Tongue (tissue), 2 donors: ENCODE data around the gene PWWP2B. TPM values are rescaled to one million over a fixed set of nuclear protein-coding genes. Genes with fewer than 3 reads are reported as not detected.
A peak's percentile ranks its signal among the peaks of the same experiment; 100 is the strongest.

Experiments
- DNase-seq: peaks from one replicate; pipeline ENCODE4 v3.0.0-alpha.2; 2015
- total RNA-seq: library from RNA; depleted of rRNA; stranded (reverse); fragments of >200 nt; gene quantifications from one replicate; pipeline ENCODE4 v1.2.3, GENCODE V29; 2014

The PWWP2B gene
- total RNA-seq, 1 donor from 2014 or later = 25.3 TPM

GRCh38 chr10:132419538-132420468 lies 22.8 kb downstream of the PWWP2B start:
- DNase-seq = peak; percentile 79

GRCh38 chr10:132420469-132420980 lies 23.5 kb downstream of the PWWP2B start:
- DNase-seq = no peak

DNA sequence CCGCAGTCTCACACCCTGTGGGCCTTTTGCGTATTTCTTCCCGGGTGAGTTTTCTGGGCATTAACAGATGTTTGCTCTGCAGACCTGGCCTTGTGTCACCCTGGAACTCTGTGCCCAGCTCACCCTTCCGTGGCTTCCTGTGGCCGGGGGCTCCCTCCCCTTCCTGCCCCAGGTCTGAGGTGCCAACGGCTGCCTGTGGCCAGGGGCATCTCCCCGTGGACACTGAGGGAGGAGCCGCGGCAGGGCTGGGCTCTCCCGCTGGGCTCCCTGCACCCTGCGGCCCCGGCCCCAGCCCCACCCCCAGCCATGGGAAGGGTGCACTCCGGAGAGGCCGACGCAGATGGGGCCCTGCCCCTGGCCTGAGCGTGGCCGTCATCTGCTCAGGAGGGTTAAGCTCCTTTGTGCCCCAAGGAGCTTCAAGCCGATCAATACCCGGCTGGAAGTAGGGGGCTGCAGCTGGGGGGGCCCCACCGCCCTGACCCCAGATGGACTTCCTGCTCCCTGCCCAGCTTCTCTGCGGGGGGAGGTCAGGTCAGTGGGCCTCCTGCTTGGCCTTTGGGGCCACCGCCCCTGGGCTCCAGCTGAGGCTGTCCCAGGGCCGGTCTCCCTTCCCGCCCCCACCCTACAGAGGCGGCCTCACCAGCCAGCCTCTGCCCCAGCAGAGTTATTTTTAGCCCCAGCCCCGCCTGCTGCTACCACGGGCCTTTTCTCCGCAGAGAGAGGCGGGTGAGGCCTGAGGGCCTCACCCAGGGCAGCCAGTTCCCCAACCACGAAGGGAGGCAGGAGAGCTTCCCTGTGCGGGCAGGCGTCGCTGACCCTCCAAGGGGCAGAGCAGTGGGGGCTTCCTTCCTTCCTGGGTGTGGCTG lies 24.2 kb downstream of the PWWP2B start:
- DNase-seq = peak; percentile 85

DNA sequence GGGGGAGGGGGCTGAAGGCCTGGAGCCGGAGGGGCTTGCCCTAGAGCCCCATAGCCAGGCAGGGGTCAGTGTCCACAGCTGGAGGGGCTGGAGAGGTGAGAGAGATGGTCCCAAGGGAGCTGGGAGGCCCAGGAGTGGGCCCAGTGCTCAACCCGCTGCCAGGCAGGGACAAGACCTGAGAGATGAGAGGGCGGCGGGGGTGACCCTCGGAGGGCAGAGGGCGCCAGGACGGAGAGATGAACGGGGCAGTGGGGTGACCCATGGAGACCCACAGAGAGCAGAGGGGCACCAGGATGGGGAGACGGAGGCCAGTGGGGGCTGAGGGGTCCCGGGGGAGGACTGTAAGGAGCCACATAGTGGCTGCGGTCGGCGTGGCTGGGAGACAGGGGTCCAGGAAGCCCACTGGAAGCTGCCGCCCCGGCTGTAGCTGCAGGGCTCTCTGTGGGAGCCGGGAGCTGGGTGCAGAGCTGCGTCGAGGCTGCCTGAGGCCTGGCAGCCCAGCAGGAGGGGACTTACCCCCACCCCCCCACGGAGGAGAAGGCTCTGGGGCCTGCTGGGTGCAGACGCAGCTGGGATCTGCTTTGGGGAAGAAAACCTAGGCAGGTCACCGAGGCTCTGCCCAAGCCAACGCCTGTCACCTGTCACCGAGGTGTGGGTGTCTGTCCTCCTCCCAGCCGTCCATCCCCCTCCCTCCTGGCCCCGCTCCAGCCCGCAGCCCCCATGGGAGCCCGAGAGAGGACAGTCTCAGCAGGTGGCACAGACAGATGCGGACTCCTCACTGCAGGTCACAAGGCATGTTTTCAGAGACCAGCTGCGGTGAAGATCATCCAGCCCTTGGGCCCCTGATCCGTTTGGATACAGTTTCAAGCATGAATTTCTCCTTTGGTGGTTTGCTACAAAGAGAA lies 25.1 kb downstream of the PWWP2B start:
- DNase-seq = peak; percentile 91

DNA sequence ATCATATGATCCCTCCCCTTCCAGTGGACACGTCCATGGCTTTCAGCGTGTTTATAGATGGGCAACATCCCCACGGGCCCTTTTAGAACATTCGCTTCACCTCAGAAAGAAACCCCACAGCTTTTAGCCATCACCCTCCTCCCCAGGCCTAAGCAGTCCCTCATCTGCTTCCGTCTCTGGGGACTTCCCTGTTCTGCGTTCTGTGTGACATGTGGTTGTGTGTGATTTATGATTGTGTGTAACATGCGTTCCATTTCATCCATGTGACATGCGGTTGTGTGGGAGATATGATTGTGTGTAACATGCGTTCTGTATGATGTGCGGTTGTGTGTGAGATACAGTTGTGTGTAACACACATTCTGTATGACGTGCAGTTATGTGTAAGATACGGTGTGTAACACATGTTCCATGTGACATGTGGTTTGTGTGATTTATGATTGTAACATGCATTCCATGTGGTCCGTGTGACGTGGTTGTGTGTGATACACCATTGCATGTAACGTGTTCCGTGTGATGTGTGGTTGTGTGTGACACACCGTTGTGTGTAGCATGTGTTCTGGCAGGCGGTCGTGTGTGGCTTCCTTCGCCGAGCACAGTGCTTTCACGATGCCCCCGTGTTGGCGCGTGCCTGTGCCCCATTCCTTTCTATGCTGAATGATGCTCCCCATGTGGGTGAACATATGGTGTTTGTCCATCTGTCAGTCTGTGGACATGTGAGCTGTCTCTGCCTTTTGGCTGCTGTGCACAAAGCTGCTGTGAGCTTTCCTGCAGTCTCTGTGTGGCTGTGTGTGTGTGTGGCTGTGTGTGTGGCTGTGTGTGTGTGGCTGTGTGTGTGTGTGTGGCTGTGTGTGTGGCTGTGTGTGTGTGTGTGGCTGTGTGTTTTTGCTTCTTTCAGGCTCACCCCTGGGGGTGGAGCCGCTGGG lies 26.2 kb downstream of the PWWP2B start:
- peak; percentile 90 for DNase-seq

- DNase-seq = no peak
Measured at GRCh38 chr10:132423966-132424861, 27.2 kb downstream of the PWWP2B start.

- no peak for DNase-seq
Measured at GRCh38 chr10:132425029-132425756, 28.2 kb downstream of the PWWP2B start.

DNA sequence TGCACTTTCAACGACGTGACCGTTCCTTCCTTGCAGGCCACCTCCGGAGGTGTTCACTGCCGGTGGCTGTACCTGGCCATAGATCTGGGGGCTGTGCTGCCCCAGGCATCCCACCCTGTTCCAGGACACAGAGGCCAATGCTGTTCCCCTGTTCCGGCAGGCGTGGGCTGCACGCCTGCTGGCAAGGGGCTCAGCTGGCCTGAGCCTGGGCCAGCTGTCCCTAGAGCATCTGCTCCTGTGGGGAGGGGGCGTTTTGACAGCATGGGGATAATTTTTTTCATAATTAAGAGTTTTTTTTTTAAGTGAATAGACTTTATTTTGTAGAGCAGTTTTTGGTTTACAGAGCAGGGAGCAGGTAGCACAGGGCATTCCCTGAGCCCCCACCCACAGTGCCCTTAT lies 28.8 kb downstream of the PWWP2B start:
- peak; percentile 58 for DNase-seq

DNA sequence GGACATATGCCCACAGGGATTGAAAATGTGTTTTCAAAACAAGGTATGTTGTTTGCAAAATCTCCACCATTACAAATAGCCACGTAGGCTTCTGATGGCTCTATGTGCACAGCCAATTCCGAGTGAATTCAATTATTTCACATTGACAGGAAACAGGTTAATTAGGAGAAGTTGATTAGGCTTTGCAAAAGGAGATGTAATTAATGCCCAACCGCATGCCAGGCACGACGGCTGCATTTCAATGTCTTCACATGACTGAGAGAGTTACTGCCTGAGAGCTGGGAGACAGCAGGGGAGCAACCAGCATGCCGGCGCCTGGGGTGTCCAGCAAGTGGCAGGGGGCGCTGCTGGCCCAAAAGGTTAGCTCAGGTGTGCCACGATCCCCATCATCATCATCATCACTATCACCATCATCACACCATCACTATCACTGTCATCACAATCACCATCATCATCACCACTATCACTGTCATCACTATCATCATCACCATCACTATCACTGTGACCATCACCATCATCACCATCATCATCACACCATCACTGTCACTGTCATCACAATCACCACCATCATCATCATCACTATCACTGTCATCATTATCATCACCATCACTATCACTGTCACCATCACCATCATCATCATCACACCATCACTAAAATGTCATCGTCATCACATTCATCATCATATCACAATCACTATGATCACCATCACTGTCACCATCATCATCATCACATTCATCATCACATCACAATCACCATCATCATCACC lies 30.2 kb downstream of the PWWP2B start:
- DNase-seq = no peak

DNA sequence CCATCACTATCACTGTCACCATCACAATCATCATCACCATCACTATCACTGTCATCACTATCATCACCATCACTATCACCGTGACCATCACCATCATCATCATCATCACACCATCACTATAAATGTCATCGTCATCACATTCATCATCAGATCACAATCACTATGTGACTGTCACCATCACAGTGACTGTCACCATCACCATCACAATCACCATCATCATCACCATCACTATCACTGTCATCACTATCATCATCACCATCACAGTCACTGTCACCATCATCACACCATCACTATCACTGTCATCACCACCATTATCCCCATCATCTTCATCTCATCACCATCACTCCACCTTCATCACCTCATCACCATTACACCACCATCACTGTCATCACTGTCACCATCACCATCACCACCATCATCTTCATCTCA lies 31.0 kb downstream of the PWWP2B start:
- DNase-seq = no peak

DNA sequence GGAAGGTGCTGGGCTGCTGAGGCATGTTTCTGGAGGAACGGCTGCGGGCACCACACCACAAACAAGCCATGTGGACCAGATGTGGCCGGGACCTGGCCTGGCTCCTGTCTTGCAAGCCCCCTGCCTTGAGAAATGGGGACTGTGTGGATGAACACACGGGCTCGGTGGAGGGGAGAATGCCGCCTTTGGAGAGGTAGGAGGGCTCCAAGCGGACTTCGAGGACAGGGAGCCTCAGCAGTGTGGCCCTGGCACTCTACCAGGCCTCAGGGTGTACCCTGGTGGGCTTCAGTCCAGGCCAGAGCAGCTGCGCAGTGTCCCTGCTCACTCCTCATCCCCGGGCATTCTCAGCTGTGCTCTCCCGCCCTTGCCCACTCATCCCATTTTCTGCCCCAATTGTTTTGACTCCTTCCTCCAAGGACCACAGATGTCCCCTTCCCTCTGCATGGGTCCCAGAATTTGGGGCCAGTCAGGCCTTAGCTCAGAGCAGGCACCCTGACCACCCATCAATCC lies 31.5 kb downstream of the PWWP2B start:
- DNase-seq = peak; percentile 83

DNA sequence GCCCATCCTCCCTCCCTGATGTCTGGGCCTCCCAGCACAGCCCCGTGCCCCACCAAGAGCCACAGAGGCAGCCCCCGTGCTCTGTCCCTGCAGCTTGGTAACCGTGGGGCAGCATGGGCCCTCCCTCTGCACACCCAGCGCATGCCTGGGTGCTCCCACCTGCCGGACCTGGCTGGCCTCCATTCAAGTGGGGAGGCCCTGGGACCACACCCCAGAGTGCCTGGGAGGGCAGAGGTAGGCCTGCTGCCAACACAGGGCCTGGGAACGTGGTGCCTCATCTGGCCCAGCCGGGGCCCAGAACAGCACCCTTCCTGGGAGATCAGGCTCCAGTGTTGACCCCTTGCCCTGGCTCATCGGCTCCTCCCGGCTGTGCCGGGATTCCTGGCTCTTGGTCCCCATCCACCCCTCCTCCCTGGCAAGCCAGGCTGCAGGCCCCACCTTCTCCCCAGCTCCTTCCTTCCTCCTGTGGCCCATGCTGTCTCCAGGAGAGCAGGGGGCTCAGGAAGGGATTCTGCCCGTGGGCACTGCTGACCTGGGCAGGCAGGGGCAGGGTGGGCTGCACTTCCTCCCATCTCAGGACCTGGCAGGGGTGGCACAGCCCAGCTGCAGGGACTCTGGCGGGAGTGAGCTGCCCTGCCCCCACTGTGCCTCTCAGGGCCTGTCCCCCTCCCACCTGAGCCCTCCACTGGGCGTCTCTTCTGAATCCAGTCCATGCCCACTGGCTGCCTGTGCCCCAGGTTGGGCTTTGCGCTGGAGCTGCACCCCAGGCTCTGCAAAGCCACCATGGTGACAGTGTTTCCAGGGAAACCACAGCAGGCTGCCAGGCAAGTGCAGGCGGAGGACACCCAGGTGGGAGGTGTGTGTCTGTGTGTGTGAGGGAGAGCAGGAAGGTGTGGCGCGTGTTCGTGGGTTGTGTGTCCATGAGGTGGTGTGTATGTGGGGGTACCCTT lies 32.6 kb downstream of the PWWP2B start:
- DNase-seq = peak; percentile 66

- DNase-seq = no peak
Measured at GRCh38 chr10:132430231-132430743, 33.3 kb downstream of the PWWP2B start.

DNA sequence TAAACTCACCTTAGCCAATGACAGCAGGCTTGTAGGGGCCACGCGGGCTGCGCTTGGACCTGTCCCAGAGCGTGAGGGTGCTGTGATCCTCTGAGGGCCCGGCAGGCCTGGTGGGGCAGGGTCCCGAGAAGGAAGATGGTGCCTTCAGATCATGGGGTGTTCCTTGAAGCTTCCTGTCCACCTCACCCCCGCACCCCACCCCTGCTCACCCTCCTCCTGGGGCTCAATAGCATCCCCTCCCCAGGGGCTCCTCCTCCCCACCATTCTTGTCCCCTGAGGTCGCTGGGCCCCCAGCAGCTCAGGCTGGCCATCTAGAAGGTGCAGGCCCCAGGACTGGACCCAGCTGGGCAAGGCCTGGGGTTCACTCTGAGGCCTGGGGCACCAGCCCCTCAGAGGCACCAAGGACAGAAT lies 33.9 kb downstream of the PWWP2B start:
- DNase-seq = no peak

- DNase-seq = no peak
Measured at GRCh38 chr10:132431537-132432175, 34.7 kb downstream of the PWWP2B start.

DNA sequence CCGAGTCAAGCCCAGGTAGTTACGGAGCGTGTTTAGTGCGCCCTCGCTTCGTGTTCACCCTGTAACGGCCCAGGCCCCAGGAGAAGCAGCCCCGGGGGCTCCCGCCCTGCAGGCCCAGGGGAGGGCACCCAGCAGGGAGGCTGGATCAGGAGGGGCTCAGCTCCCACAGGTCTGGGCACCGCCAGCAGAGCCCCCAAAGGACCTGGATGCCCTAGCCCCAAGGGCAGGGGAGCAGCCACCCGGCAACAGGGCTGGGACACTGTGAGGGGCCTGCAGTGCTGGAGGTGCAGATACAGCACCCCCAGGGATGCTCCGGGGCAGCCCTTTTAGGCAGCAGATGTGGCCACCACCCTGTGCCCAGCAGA lies 35.2 kb downstream of the PWWP2B start:
- DNase-seq = no peak
